ENCODE data around the gene PPIF. TPM values are rescaled to one million over a fixed set of nuclear protein-coding genes. Genes with fewer than 3 reads are reported as not detected.

The PPIF gene
- total RNA-seq, 1 experiment from 2014 or later = 203 TPM

DNA sequence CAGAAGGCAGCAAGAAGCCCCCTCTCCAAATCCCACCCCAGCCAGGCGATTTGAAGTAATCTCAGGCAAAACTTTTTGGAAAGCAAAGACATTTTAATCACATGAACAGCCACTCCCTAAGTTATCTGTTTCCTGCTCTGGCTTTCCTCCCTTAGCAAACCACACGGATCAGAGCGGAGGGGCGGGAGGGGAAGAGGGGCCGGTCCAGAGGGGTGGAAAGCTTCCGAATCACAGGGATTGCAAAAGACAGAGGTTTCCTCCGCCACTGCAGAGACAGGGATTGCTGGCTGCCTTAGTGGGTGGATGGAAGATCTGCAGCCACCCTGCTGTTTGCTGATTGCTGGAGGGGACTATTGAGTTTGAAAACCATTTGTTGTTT is 57.0 kb downstream of the PPIF start:
- POLR2A ChIA-PET (ENCODE audit: unreplicated experiment) = no interaction called here
- Histone ChIP-seq H3K4me2 (peak overlapping the region; percentile 22), H3K4me3 (no peak overlapping the region), H3K36me3 (ENCODE audit: low read depth) (no peaks in the 10 kb centered on the region), H3K27me3 (ENCODE audit: insufficient read depth, low read depth) (no peaks in the 10 kb centered on the region), H3K27ac (no peak overlapping the region), H3F3A (ENCODE audit: insufficient read depth, low read depth) (0 out of 2 replicates have a peak, but pooled peaks cover 4% of the 10 kb centered on the region), H3K9me3 (ENCODE audit: insufficient read depth, low read depth) (no peaks in the 10 kb centered on the region), H3K4me1 (replicated peaks; ENCODE audit: insufficient read depth) (peaks cover 22% of the 10 kb centered on the region), H3K9me2 (ENCODE audit: insufficient read depth) (no peaks in the 10 kb centered on the region), H4K20me1 (ENCODE audit: insufficient read depth) (no peaks in the 10 kb centered on the region), H2AFZ (no peak overlapping the region), H3K79me2 (ENCODE audit: low read depth) (no peaks in the 10 kb centered on the region)
- no TSS peak for BruUV-seq (replicated peaks)
- intact Hi-C loops (cut with micrococcal nuclease; ENCODE audit: unreplicated experiment) = loop anchor here (5.0 kb wide), 1 partner anchor 43 kb away; the partner anchor contains the start of gene ZCCHC24
- DNase-seq = no peak
- TF ChIP-seq, protein P1, sequence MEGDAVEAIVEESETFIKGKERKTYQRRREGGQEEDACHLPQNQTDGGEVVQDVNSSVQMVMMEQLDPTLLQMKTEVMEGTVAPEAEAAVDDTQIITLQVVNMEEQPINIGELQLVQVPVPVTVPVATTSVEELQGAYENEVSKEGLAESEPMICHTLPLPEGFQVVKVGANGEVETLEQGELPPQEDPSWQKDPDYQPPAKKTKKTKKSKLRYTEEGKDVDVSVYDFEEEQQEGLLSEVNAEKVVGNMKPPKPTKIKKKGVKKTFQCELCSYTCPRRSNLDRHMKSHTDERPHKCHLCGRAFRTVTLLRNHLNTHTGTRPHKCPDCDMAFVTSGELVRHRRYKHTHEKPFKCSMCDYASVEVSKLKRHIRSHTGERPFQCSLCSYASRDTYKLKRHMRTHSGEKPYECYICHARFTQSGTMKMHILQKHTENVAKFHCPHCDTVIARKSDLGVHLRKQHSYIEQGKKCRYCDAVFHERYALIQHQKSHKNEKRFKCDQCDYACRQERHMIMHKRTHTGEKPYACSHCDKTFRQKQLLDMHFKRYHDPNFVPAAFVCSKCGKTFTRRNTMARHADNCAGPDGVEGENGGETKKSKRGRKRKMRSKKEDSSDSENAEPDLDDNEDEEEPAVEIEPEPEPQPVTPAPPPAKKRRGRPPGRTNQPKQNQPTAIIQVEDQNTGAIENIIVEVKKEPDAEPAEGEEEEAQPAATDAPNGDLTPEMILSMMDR (conservative IDR thresholded peaks at IDR 0.05) = no peak
- TF ChIP-seq EZH2 (IDR thresholded peaks at IDR 0.05; ENCODE audit: low read depth) = no peak
- CTCF ChIA-PET = interaction anchor here (0.7 kb wide), 1 partner anchor 891 kb away, joined by 10 read pairs; no protein-coding TSS in a partner anchor

- H4K20me1 ChIP-seq (ENCODE audit: insufficient read depth) = no peaks in the 10 kb centered on the region
- intact Hi-C loops (cut with micrococcal nuclease; ENCODE audit: unreplicated experiment) = loop anchor here (5.0 kb wide), 1 partner anchor 43 kb away; the partner anchor contains the start of gene ZCCHC24
- CTCF ChIA-PET = interaction anchor here (0.6 kb wide), 2 partner anchors 52 to 997 kb away, joined by 3 read pairs; no protein-coding TSS in a partner anchor
Measured at GRCh38 chr10:79404690-79405131, 57.4 kb downstream of the PPIF start.

More at GRCh38 chr10:79404690-79405131, 57.4 kb downstream of the PPIF start:
- Histone ChIP-seq H3F3A (ENCODE audit: insufficient read depth, low read depth) (0 out of 2 replicates have a peak, but pooled peaks cover 4% of the 10 kb centered on the region), H3K4me3 (no peak overlapping the region), H3K79me2 (ENCODE audit: low read depth) (no peaks in the 10 kb centered on the region), H3K36me3 (ENCODE audit: low read depth) (no peaks in the 10 kb centered on the region), H3K9me2 (ENCODE audit: insufficient read depth) (no peaks in the 10 kb centered on the region), H2AFZ (no peak overlapping the region), H3K4me1 (replicated peaks; ENCODE audit: insufficient read depth) (peaks cover 22% of the 10 kb centered on the region), H3K9me3 (ENCODE audit: insufficient read depth, low read depth) (no peaks in the 10 kb centered on the region), H3K27me3 (ENCODE audit: insufficient read depth, low read depth) (no peaks in the 10 kb centered on the region), H3K27ac (no peak overlapping the region), H3K4me2 (peak overlapping the region; percentile 22; the same call in 1 of the 2 replicates)
- POLR2A ChIA-PET (ENCODE audit: unreplicated experiment) = no interaction called here
- no TSS peak for BruUV-seq (replicated peaks)
- TF ChIP-seq, protein P1 (conservative IDR thresholded peaks at IDR 0.05) = no peak
- no peak for TF ChIP-seq EZH2 (IDR thresholded peaks at IDR 0.05; ENCODE audit: low read depth)
- no peak for DNase-seq

Other genes starting within 250 kb of the PPIF start
- gene ZCCHC24, start 98.2 kb downstream of the PPIF start, total RNA-seq (2021) = 6.0 and 6.3 TPM in 2 replicates
- 0.48 and 0.55 TPM in 2 replicates for gene EIF5AL1, start 165.1 kb downstream of the PPIF start, total RNA-seq (2021)
- not detected in 2 replicates for gene SFTPA2, start 212.9 kb downstream of the PPIF start, total RNA-seq (2021)